Measurements from ENCODE around the gene SETD7.

Gene SETD7

DNA sequence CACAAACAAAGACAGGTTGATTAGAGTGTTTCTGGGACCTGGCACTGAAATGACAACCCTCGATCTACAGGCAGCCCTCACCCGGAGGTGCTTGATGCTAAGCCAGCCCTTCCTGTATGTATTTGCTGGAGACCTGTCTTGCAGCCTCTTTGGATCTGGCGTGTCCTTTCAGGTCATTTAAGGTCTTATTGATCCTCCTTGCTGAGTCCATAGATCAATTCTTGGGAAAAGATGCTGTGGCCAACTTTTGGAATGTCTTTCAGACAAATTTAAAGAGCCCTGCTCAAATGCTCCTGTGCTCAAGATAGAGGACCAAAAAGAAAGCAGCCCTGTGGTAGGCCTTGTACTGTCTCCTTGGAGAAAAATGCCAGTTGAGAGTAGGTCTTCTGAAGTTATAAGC is 6.8 kb upstream of the SETD7 start:
- DNase-seq (ENCODE audit: low read depth), result no peak
- H3K4me3 ChIP-seq (ENCODE audit: control insufficient read depth, low read depth, low read length), result no peak overlapping the region
- TF ChIP-seq, protein P1, sequence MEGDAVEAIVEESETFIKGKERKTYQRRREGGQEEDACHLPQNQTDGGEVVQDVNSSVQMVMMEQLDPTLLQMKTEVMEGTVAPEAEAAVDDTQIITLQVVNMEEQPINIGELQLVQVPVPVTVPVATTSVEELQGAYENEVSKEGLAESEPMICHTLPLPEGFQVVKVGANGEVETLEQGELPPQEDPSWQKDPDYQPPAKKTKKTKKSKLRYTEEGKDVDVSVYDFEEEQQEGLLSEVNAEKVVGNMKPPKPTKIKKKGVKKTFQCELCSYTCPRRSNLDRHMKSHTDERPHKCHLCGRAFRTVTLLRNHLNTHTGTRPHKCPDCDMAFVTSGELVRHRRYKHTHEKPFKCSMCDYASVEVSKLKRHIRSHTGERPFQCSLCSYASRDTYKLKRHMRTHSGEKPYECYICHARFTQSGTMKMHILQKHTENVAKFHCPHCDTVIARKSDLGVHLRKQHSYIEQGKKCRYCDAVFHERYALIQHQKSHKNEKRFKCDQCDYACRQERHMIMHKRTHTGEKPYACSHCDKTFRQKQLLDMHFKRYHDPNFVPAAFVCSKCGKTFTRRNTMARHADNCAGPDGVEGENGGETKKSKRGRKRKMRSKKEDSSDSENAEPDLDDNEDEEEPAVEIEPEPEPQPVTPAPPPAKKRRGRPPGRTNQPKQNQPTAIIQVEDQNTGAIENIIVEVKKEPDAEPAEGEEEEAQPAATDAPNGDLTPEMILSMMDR (IDR thresholded peaks at IDR 0.05; ENCODE audit: control insufficient read depth, insufficient read depth, low read depth, low read length, missing control alignments), result no peak

DNA sequence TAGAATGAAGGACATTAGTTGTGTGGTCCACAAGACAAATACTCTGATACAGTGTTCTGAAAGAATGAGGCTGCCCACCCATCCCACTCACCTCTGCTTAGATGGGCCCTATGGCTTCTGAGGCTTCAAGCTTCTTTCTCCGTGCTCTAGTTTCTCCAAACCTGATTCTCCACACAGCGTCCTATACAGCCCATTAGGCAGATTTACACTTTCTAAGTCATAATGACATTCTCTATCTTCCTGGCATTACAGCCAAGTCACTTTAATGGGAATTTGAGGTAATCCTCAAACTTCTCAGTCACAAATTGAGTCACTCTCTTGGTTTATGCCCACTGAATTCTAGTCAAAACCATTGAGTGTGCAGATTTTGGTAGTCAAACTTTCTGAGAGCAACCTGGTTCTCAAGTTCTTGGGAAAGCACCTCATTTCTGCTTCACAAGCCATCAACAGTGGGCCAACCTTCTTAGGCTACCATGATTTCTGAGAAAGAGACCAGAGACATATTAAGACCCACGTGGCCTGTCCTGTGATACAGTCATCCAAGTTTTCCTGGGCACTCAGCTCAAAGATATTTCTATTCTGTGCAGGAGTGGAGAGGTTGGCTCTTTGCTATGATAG is 6.2 kb upstream of the SETD7 start:
- H3K4me3 ChIP-seq (ENCODE audit: control insufficient read depth, low read depth, low read length), result no peak overlapping the region
- no peak for DNase-seq (ENCODE audit: low read depth)
- TF ChIP-seq, protein P1 (IDR thresholded peaks at IDR 0.05; ENCODE audit: control insufficient read depth, insufficient read depth, low read depth, low read length, missing control alignments), result no peak

DNA sequence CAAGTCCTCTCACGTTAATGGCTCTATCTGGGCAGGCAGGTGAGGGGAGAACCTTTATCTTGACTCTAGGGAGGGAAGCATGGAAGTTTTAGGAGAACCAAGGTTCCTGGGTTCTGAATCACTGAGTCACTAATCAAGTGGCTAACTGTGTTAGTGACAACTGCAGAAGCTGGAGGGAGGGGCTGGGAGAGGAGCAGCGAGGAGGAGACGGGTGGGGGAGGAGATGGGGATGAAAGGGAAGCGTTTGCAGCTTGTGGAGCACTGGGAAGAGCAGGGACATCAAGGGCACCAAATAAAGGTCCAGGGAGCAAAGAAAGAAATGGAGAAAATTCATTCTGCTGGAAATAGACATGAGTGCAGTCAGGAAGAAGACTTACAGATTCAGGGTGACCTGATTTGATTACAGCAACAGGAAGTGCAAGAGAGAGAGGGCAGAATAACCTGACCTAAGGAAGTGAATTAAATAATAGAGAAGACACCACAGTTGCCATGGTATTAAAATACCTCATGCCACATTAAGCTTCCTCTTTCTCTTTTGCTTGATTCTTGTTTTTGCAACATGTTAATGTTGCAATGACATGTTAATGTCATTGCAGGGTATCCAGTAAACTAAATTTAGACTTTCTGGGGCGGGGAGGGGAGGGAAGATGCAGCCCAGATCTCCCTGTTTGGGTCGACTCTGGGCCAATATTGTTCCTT is 4.5 kb upstream of the SETD7 start:
- no peak for DNase-seq (ENCODE audit: low read depth)
- TF ChIP-seq, protein P1 (IDR thresholded peaks at IDR 0.05; ENCODE audit: control insufficient read depth, insufficient read depth, low read depth, low read length, missing control alignments), result no peak

DNA sequence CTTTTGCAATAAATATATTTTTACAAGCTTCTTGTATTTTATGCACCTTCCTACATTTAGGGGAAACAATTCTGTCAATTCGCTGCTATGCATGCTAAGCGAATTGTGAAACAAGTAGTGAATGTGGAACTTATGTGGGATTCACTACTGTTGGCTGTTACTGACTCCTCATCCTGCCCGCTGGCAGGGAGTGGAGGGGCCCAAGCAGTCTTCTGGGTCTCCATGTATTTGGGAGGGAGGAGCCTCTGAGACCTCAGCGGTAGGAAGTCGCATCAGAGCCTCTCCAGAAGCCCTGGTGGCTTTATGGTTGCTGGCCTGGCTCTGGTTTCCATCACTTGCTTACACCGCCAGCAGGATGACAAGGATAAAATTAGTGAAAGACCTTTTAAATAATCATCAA is 3.7 kb upstream of the SETD7 start:
- H3K4me3 ChIP-seq (ENCODE audit: control insufficient read depth, low read depth, low read length), result no peak overlapping the region
- TF ChIP-seq, protein P1 (IDR thresholded peaks at IDR 0.05; ENCODE audit: control insufficient read depth, insufficient read depth, low read depth, low read length, missing control alignments), result no peak
- no peak for DNase-seq (ENCODE audit: low read depth)

More for the DNA sequence above, 4.5 kb upstream of the SETD7 start:
- no peak overlapping the region for H3K4me3 ChIP-seq (ENCODE audit: control insufficient read depth, low read depth, low read length)

DNA sequence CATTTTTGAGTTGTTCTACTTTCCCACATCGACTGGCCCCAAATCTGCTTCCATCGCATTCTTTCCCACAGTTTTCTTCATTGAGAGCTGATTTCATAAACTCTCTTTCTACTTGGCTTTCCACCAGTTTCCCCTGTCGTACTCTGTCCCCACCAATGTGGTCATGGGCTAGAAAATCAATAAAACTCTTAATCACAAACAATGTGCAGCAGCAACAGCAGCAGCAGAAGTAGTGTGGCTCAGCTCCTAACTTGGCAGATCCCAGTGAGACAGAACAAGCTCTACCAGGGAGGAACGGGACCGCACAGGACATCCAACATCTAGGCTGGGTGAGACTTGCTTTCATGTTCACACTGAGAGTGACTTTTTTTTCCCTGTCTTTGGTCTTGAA is 3.1 kb upstream of the SETD7 start:
- TF ChIP-seq, protein P1 (IDR thresholded peaks at IDR 0.05; ENCODE audit: control insufficient read depth, insufficient read depth, low read depth, low read length, missing control alignments), result no peak
- DNase-seq (ENCODE audit: low read depth), result no peak

DNA sequence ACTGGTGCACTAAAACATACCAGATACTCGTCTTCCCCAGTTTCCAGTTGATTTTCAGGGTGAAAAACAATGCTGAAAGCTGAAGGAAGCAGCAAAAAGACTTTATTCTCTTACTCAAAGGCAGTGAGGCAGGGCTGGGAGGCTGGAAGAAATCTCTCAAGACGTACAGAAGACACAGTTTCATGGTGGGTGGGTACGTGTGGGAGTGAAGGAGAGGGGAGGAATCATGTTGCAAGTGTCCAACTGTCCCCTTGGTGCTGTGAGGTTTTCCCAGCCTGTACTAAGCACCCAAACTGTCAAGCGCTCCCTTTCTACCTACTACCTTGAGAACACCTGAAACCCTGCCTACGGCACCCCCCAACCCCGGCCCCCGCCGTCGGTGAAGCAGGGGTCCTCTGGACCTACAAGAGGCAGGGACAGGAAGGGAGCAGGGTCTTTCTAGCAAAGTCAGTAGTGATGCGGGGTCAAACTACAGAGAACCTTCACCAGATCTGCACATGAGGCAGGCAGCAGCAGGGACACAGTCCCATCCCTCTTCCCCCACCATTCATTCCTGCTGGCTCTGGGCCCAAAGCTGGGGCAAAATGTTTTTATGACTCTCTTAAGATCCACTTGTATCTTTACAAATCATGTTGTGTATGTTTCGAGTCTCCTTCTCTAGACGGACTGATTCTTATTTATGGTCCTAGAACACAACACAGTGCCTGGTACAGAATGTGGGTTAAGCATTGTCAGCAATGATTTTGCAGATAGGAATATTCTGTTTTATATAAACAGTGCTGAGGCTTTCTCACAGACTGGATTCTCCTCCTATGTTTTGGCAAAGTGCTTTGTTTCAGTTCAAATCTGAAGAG is 2.4 kb upstream of the SETD7 start:
- no peak overlapping the region for H3K4me3 ChIP-seq (ENCODE audit: control insufficient read depth, low read depth, low read length)
- TF ChIP-seq, protein P1 (IDR thresholded peaks at IDR 0.05; ENCODE audit: control insufficient read depth, insufficient read depth, low read depth, low read length, missing control alignments), result no peak
- no peak for DNase-seq (ENCODE audit: low read depth)

More for the DNA sequence above, 3.1 kb upstream of the SETD7 start:
- no peak overlapping the region for H3K4me3 ChIP-seq (ENCODE audit: control insufficient read depth, low read depth, low read length)

Measured in AG09309 (cell line).